Stimulated activated CD4-positive, alpha-beta T cell treated with anti-CD3 and anti-CD28 coated beads, Interleukin-4, amount 100 ng/mL, for 48 hours (primary cell): ENCODE measurements around the gene KEAP1.

ENCODE experiments used
- DNase-seq, 2 donors: peaks; one replicate each; pipeline ENCODE4 v3.0.0-alpha.2; 2020; ENCODE audit warnings: low read depth in 2 of 2

Gene KEAP1

GRCh38 chr19:10450191-10450852 is 52.8 kb downstream of the KEAP1 start:
- no peak for DNase-seq

- DNase-seq, result no peak
Measured at GRCh38 chr19:10449037-10449436, 54.1 kb downstream of the KEAP1 start.

GRCh38 chr19:10442698-10443097 is 60.5 kb downstream of the KEAP1 start:
- no peak for DNase-seq

GRCh38 chr19:10439588-10439987 is 63.6 kb downstream of the KEAP1 start:
- DNase-seq, result no peak
